ENCODE results near the gene TLE5. TPM values are rescaled to one million over a fixed set of nuclear protein-coding genes. Genes with fewer than 3 reads are reported as not detected.
A peak's percentile ranks its signal among the peaks of the same experiment; 100 is the strongest.
"Not testable (repeated sequence)": the region's sequence is repeated elsewhere in the genome, so short reads cannot be mapped to it uniquely, and the experiment has no call there.

TLE5 gene
- total and polyA plus RNA-seq, 9 of the 15 experiments (the other 6 are each of a cell fraction or from before 2014, with no cell fraction given) = 2.0 to 347 (median 235) TPM

GRCh38 chr19:3089299-3089855 lies 27.1 kb upstream of the TLE5 start (continued):
- TF ChIP-seq NFIC (IDR thresholded peaks at IDR 0.05) (peak; percentile 33; the same call in 1 of the 2 replicates), VEZF1 (CRISPR knock-in tag; IDR thresholded peaks at IDR 0.05) (peak; percentile 31; the same call in 1 of the 2 replicates), CTBP1 (IDR thresholded peaks at IDR 0.05; ENCODE audit: borderline replicate concordance) (peak; percentile 46; the same call in 1 of the 2 replicates), ZBTB2 (IDR thresholded peaks at IDR 0.05) (0 out of 2 replicates have a peak, but pooled peaks have one; percentile 38), TAL1 (IDR thresholded peaks at IDR 0.05) (peak; percentile 78), ZNF384 (IDR thresholded peaks at IDR 0.05; ENCODE audit: low read depth, low read length) (peak; percentile 75), CCNT2 (IDR thresholded peaks at IDR 0.05; ENCODE audit: borderline replicate concordance, extremely low read depth, insufficient read length, low read depth, low read length) (peak; percentile 40), TEAD4 (IDR thresholded peaks at IDR 0.05; ENCODE audit: low read length) (peak; percentile 68)
- not testable (repeated sequence) for TF ChIP-seq TEAD4 (CRISPR knock-in tag; IDR thresholded peaks at IDR 0.05; ENCODE audit: borderline replicate concordance)

All from K562 (cell line).